HepG2 (cell line): ENCODE data around the gene USP24. TPM values are rescaled to one million over a fixed set of nuclear protein-coding genes. Genes with fewer than 3 reads are reported as not detected.
A peak's percentile ranks its signal among the peaks of the same experiment; 100 is the strongest.

Experiments
- ATM ChIP-seq: fragments of 450-650 bp; IDR thresholded peaks from 2 replicates; pipeline ENCODE4 v1.7.1; 2017; ENCODE audit warnings: mild to moderate bottlenecking, borderline replicate concordance
- EHMT2 ChIP-seq: fragments of 200-600 bp; sonication (generic); IDR thresholded peaks from 2 replicates; pipeline ENCODE4 v1.7.0; 2017; ENCODE audit warnings: antibody characterized with exemption, low read depth, low read length, borderline replicate concordance
- ETV6 ChIP-seq: sonication (generic); formaldehyde crosslinking; conservative IDR thresholded peaks from 2 replicates; pipeline ENCODE4 v1.4.0; 2020; ENCODE audit warnings: missing genetic modification reagents
- FOSL1 ChIP-seq: sonication (generic); formaldehyde crosslinking; IDR thresholded peaks from 2 replicates; pipeline ENCODE4 v1.9.0; 2021; ENCODE audit warnings: missing genetic modification reagents, borderline replicate concordance
- FOXM1 ChIP-seq: sonication (generic); formaldehyde crosslinking; IDR thresholded peaks from 2 replicates; pipeline ENCODE4 v1.5.0; 2020; ENCODE audit warnings: missing genetic modification reagents
- FOXP4 ChIP-seq: sonication (generic); formaldehyde crosslinking; IDR thresholded peaks from 2 replicates; pipeline ENCODE4 v1.4.0; 2020; ENCODE audit warnings: missing genetic modification reagents
- HOXA3 ChIP-seq: sonication (generic); formaldehyde crosslinking; IDR thresholded peaks from 2 replicates; pipeline ENCODE4 v1.5.0; 2020; ENCODE audit warnings: missing genetic modification reagents
- IKZF1 ChIP-seq: fragments of 450-650 bp; IDR thresholded peaks from 2 replicates; pipeline ENCODE4 v1.7.1; 2016
- IKZF4 ChIP-seq: sonication (generic); formaldehyde crosslinking; IDR thresholded peaks from 2 replicates; pipeline ENCODE4 v1.5.1; 2020; ENCODE audit warnings: borderline replicate concordance, mild to moderate bottlenecking, low read depth, missing genetic modification reagents; ENCODE audit errors: not compliant biosample characterization
- RBM22 ChIP-seq: fragments of 200-400 bp; formaldehyde crosslinking; optimal IDR thresholded peaks from 2 replicates; pipeline ENCODE3; 2017; ENCODE audit warnings: mild to moderate bottlenecking, low read length, moderate library complexity
- REPIN1 ChIP-seq: sonication (generic); formaldehyde crosslinking; IDR thresholded peaks from 2 replicates; pipeline ENCODE4 v1.8.0; 2022; ENCODE audit warnings: missing genetic modification reagents, low read depth, mild to moderate bottlenecking, borderline replicate concordance
- SATB2 ChIP-seq: sonication (generic); formaldehyde crosslinking; IDR thresholded peaks from 2 replicates; pipeline ENCODE4 v1.5.0; 2020; ENCODE audit warnings: missing genetic modification reagents
- SMARCE1 ChIP-seq: fragments of 450-650 bp; IDR thresholded peaks from 2 replicates; pipeline ENCODE4 v1.6.1; 2017; ENCODE audit warnings: borderline replicate concordance
- SRSF9 ChIP-seq: fragments of 200-400 bp; formaldehyde crosslinking; IDR thresholded peaks from 2 replicates; pipeline ENCODE4 v1.6.1; 2018; ENCODE audit warnings: borderline replicate concordance, mild to moderate bottlenecking, low read depth, low read length; ENCODE audit not compliant: insufficient read depth, poor library complexity, severe bottlenecking
- TFAP4 ChIP-seq: sonication (generic); IDR thresholded peaks from 2 replicates; pipeline ENCODE4 v1.6.1; 2016; ENCODE audit warnings: low read depth, borderline replicate concordance
- TGIF2 ChIP-seq: IDR thresholded peaks from 2 replicates; pipeline ENCODE4 v1.6.1; 2016; ENCODE audit warnings: control low read depth, missing compliant biosample characterization
- THAP7 ChIP-seq: sonication (generic); formaldehyde crosslinking; IDR thresholded peaks from 2 replicates; pipeline ENCODE4 v1.8.1; 2023; ENCODE audit warnings: mild to moderate bottlenecking, missing genetic modification reagents
- ZNF431 ChIP-seq: sonication (generic); formaldehyde crosslinking; IDR thresholded peaks from 2 replicates; pipeline ENCODE4 v1.9.0; 2022; ENCODE audit warnings: missing genetic modification reagents, low read depth, mild to moderate bottlenecking, borderline replicate concordance
- ZNF503 ChIP-seq: sonication (generic); formaldehyde crosslinking; IDR thresholded peaks from 2 replicates; pipeline ENCODE4 v1.4.0; 2020; ENCODE audit warnings: missing genetic modification reagents
- ZNF530 ChIP-seq: sonication (generic); formaldehyde crosslinking; IDR thresholded peaks from 2 replicates; pipeline ENCODE4 v1.5.0; 2020; ENCODE audit warnings: low read depth, mild to moderate bottlenecking, missing genetic modification reagents
- ZNF567 ChIP-seq: sonication (generic); formaldehyde crosslinking; IDR thresholded peaks from 2 replicates; pipeline ENCODE4 v1.8.1; 2023; ENCODE audit warnings: mild to moderate bottlenecking, missing genetic modification reagents, borderline replicate concordance
- ZNF660 ChIP-seq: sonication (generic); formaldehyde crosslinking; IDR thresholded peaks from 2 replicates; pipeline ENCODE4 v1.5.1; 2020; ENCODE audit warnings: mild to moderate bottlenecking, low read depth, missing genetic modification reagents, borderline replicate concordance
- ZSCAN29 ChIP-seq: sonication (generic); formaldehyde crosslinking; conservative IDR thresholded peaks from 2 replicates; pipeline ENCODE4 v1.4.0; 2020; ENCODE audit warnings: mild to moderate bottlenecking, missing genetic modification reagents
- ZZZ3 ChIP-seq: sonication (generic); formaldehyde crosslinking; IDR thresholded peaks from 2 replicates; pipeline ENCODE4 v1.4.0; 2020; ENCODE audit warnings: missing genetic modification reagents, mild to moderate bottlenecking, borderline replicate concordance
- polyA plus RNA-seq, 8 experiments: library from polyadenylated mRNA; depleted of rRNA in 3 of 8; stranded (reverse) in 7 of 8; unstranded in 1 of 8; fragments of >200 nt; fragmentation: Illumina TruSeq in 4 of 8; extraction: Trizol in 4 of 8; gene quantifications; 2 replicates each; pipeline versions ENCODE4 v1.2.1 to v1.2.3, GENCODE V29; 2011 to 2016; ENCODE audit warnings: low read depth in 4 of 8, missing spikeins in 1 of 8, mixed read lengths in 1 of 8; ENCODE audit not compliant: insufficient read depth in 1 of 8
- total RNA-seq, 5 experiments: library from RNA; depleted of rRNA; stranded (reverse); fragments of >200 nt; fragmentation: Illumina TruSeq; extraction: Trizol; gene quantifications; 2 replicates each; pipeline ENCODE4 v1.2.3, GENCODE V29; 2016; ENCODE audit warnings: low read depth in 1 of 5

Gene USP24
- total and polyA plus RNA-seq, 2 of the 13 experiments (the other 11 are each of a cell fraction or from before 2014, with no cell fraction given): 18.8 to 47.6 TPM

- TF ChIP-seq ZSCAN29 (CRISPR knock-in tag): peak; percentile 52; the same call in 1 of the 2 replicates
- no peak for TF ChIP-seq ZNF660 (CRISPR knock-in tag)
- TF ChIP-seq TGIF2 (CRISPR knock-in tag): no peak
- no peak; the same call in 1 of the 2 replicates for TF ChIP-seq THAP7 (CRISPR knock-in tag)
- peak; percentile 90 for TF ChIP-seq IKZF4
- TF ChIP-seq ZNF503: peak; percentile 22
- peak; percentile 56; the same call in 1 of the 2 replicates for TF ChIP-seq SATB2
- no peak for TF ChIP-seq SMARCE1
- TF ChIP-seq FOXP4 (CRISPR knock-in tag): peak; percentile 76
- no peak for TF ChIP-seq RBM22
- TF ChIP-seq ZZZ3 (CRISPR knock-in tag): no peak
- TF ChIP-seq ZNF530 (CRISPR knock-in tag): peak; percentile 76; the same call in 1 of the 2 replicates
- TF ChIP-seq FOXM1 (CRISPR knock-in tag): 0 out of 2 replicates have a peak, but pooled peaks have one; percentile 70
- TF ChIP-seq EHMT2: no peak
- peak; percentile 76; the same call in 1 of the 2 replicates for TF ChIP-seq ZNF431 (CRISPR knock-in tag)
- no peak for TF ChIP-seq ZNF567 (CRISPR knock-in tag)
- TF ChIP-seq IKZF1: no peak
- TF ChIP-seq SRSF9: no peak
- TF ChIP-seq FOSL1 (CRISPR knock-in tag): no peak; the same call in 1 of the 2 replicates
- peak; percentile 79; the same call in 1 of the 2 replicates for TF ChIP-seq ETV6 (CRISPR knock-in tag)
- TF ChIP-seq HOXA3 (CRISPR knock-in tag): peak; percentile 87
- peak; percentile 97 for TF ChIP-seq REPIN1 (CRISPR knock-in tag)
- peak; percentile 15; the same call in 1 of the 2 replicates for TF ChIP-seq TFAP4
- no peak for TF ChIP-seq ATM
Measured at GRCh38 chr1:55039342-55040082, 175.7 kb downstream of the USP24 start, which contains the start of gene PCSK9 (continued).
